Dermis blood vessel endothelial cell (primary cell): Measurements from ENCODE around the gene CSMD2. TPM values are rescaled to one million over a fixed set of nuclear protein-coding genes. Genes with fewer than 3 reads are reported as not detected.
A peak's percentile ranks its signal among the peaks of the same experiment; 100 is the strongest.

Experiments
- DNase-seq: peaks from one replicate; pipeline ENCODE4 v3.0.0; 2010
- total RNA-seq: library from RNA; depleted of rRNA; stranded (reverse); fragments of >200 nt; gene quantifications from 2 replicates; pipeline ENCODE4 v1.2.3, GENCODE V29; 2014

The CSMD2 gene
- total RNA-seq, 1 donor from 2014 or later, result under 0.01 TPM

- no peak for DNase-seq
These were observed 359.0 kb downstream of the CSMD2 start for GRCh38 chr1:33805988-33806387.

- DNase-seq, result no peak
These were observed 362.8 kb downstream of the CSMD2 start for GRCh38 chr1:33802268-33802667.

- no peak for DNase-seq
These were observed 367.2 kb downstream of the CSMD2 start for GRCh38 chr1:33797849-33798248.

GRCh38 chr1:33792651-33793050, 372.4 kb downstream of the CSMD2 start:
- no peak for DNase-seq

- no peak for DNase-seq
These were observed 372.8 kb downstream of the CSMD2 start for GRCh38 chr1:33792216-33792615.

- no peak for DNase-seq
These were observed 373.8 kb downstream of the CSMD2 start for GRCh38 chr1:33791251-33791650.

GRCh38 chr1:33790577-33790976, 374.5 kb downstream of the CSMD2 start:
- no peak for DNase-seq

- DNase-seq, result no peak
These were observed 380.2 kb downstream of the CSMD2 start for GRCh38 chr1:33784876-33785275.

GRCh38 chr1:33782776-33783175, 382.3 kb downstream of the CSMD2 start:
- no peak for DNase-seq

- DNase-seq, result no peak
These were observed 383.4 kb downstream of the CSMD2 start for GRCh38 chr1:33781652-33782051.

GRCh38 chr1:33777337-33777736, 387.7 kb downstream of the CSMD2 start:
- no peak for DNase-seq

GRCh38 chr1:33768821-33769220, 396.2 kb downstream of the CSMD2 start:
- no peak for DNase-seq

GRCh38 chr1:33768106-33768505, 396.9 kb downstream of the CSMD2 start:
- DNase-seq, result no peak

- DNase-seq, result no peak
These were observed 400.9 kb downstream of the CSMD2 start for GRCh38 chr1:33764149-33764548.

- peak; percentile 9 for DNase-seq
These were observed 401.6 kb downstream of the CSMD2 start for GRCh38 chr1:33763406-33763805.

- no peak for DNase-seq
These were observed 402.1 kb downstream of the CSMD2 start for GRCh38 chr1:33762962-33763361.

GRCh38 chr1:33762109-33762830, 402.8 kb downstream of the CSMD2 start:
- no peak for DNase-seq

GRCh38 chr1:33758698-33759097, 406.3 kb downstream of the CSMD2 start:
- no peak for DNase-seq

- DNase-seq, result no peak
These were observed 411.8 kb downstream of the CSMD2 start for GRCh38 chr1:33753087-33753856.

GRCh38 chr1:33745942-33746341, 419.1 kb downstream of the CSMD2 start:
- no peak for DNase-seq

GRCh38 chr1:33743221-33743998, 421.6 kb downstream of the CSMD2 start:
- DNase-seq, result no peak

- no peak for DNase-seq
These were observed 422.4 kb downstream of the CSMD2 start for GRCh38 chr1:33742663-33743062.

GRCh38 chr1:33741749-33742148, 423.3 kb downstream of the CSMD2 start:
- DNase-seq, result no peak
